Adrenal gland (tissue), 5 donors: Measurements from ENCODE around the gene AGAP5.

Source experiments
- POLR2A ChIP-seq, 2 donors: fragments of 450-650 bp; IDR thresholded peaks; one replicate each; pipeline ENCODE4 v1.6.1; 2017; ENCODE audit warnings: antibody characterized with exemption in 2 of 2, mild to moderate bottlenecking in 2 of 2, moderate library complexity in 1 of 2
- TF ChIP-seq, protein P1 (sequence below), 6 experiments: fragments of 450-650 bp in 4 of 6; fragments of 200-600 bp in 2 of 6; sonication (generic) in 1 of 6; IDR thresholded peaks; 1 replicate in 5 of 6; 2 replicates in 1 of 6; pipeline versions ENCODE4 v1.5.1 to v1.8.0; 2016 to 2021; ENCODE audit warnings: antibody characterized with exemption in 6 of 6, mild to moderate bottlenecking in 2 of 6, moderate library complexity in 1 of 6
- donor health status: DM: no; HTN: no; CAD: no.

DNA sequence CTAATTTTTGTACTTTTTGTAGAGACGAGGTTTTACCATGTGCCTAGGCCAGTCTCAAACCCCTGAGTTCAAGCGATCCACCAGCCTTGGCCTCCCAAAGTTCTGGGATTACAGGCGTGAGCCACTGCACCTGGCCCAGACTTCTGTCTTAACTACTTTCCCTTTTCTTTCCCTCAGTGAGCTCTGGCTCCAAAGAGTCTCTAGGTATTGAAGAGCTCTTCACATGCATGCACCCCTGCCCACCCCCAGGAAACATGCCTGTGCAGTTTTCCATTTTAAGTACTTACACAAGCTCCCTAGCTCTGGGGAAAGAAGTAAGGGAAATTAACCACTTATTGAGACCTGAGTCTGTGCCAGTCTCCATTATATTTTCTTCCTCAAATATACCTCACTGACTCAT is 58.6 kb downstream of the AGAP5 start:
- TF ChIP-seq, protein P1, sequence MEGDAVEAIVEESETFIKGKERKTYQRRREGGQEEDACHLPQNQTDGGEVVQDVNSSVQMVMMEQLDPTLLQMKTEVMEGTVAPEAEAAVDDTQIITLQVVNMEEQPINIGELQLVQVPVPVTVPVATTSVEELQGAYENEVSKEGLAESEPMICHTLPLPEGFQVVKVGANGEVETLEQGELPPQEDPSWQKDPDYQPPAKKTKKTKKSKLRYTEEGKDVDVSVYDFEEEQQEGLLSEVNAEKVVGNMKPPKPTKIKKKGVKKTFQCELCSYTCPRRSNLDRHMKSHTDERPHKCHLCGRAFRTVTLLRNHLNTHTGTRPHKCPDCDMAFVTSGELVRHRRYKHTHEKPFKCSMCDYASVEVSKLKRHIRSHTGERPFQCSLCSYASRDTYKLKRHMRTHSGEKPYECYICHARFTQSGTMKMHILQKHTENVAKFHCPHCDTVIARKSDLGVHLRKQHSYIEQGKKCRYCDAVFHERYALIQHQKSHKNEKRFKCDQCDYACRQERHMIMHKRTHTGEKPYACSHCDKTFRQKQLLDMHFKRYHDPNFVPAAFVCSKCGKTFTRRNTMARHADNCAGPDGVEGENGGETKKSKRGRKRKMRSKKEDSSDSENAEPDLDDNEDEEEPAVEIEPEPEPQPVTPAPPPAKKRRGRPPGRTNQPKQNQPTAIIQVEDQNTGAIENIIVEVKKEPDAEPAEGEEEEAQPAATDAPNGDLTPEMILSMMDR (IDR thresholded peaks at IDR 0.05), result no peak
- TF ChIP-seq POLR2A (IDR thresholded peaks at IDR 0.05), result no peak
